GM20431 (cell line): Measurements from ENCODE around the gene CREM.

Experiments
- in situ Hi-C: fragments of 300-500 bp; cut with MseI, MboI; formaldehyde crosslinking; loops from one replicate; pipeline ENCODE4 v1.15.0; 2020; ENCODE audit warnings: low sequenced_read_pairs; ENCODE audit not compliant: unreplicated experiment

The CREM gene

GRCh38 chr10:35251373-35252100 is 124.9 kb downstream of the CREM start:
- in situ Hi-C loops, result no loop called here

GRCh38 chr10:35257057-35257983 is 130.7 kb downstream of the CREM start:
- in situ Hi-C loops, result no loop called here

- in situ Hi-C loops, result no loop called here
These were observed 133.2 kb downstream of the CREM start for GRCh38 chr10:35259769-35260397.

- in situ Hi-C loops, result no loop called here
These were observed 135.8 kb downstream of the CREM start for GRCh38 chr10:35262436-35262835.
